Muscle of arm (tissue), 14 donors: ENCODE results near the gene PAMR1. TPM values are rescaled to one million over a fixed set of nuclear protein-coding genes. Genes with fewer than 3 reads are reported as not detected.
"Not testable (repeated sequence)": the region's sequence is repeated elsewhere in the genome, so short reads cannot be mapped to it uniquely, and the experiment has no call there.

Source experiments
- DNase-seq: peaks from one replicate; pipeline ENCODE4 v3.0.0-alpha.2; 2013
- long read RNA-seq, 11 donors: transcript quantifications; one replicate each; lab custom pipeline, GENCODE V29; 2026
- polyA plus RNA-seq, 12 donors: library from polyadenylated mRNA; unstranded; fragments of 120-200 nt; gene quantifications; one replicate each; pipeline ENCODE4 v1.2.1, GENCODE V29; 2013; ENCODE audit not compliant: insufficient read length in 12 of 12

Gene PAMR1
- 10 to 100 TPM in 11 of 12 donors, not detected in 1; 10.6 to 35.4 (median 14.7) TPM for polyA plus RNA-seq
- long read RNA-seq, donor 1, partial matches to known transcripts = 0 of 1 reads
- long read RNA-seq, donor 1, other reads (novel, unspliced or antisense) = 0 of 1 reads
- long read RNA-seq, donor 2, partial matches to known transcripts = 0 of 7 reads
- long read RNA-seq, donor 2, other reads (novel, unspliced or antisense) = 0 of 7 reads
- long read RNA-seq, donor 3, partial matches to known transcripts = 0 of 3 reads
- long read RNA-seq, donor 3, other reads (novel, unspliced or antisense) = 0 of 3 reads
- long read RNA-seq, donor 4, partial matches to known transcripts = 0 of 4 reads
- long read RNA-seq, donor 4, other reads (novel, unspliced or antisense) = 0 of 4 reads
- long read RNA-seq, donor 5 = 0 reads
- long read RNA-seq, donor 6 = 0 reads
- long read RNA-seq, donor 7 = 0 reads
- long read RNA-seq, donor 8, partial matches to known transcripts = 0 of 6 reads
- long read RNA-seq, donor 8, other reads (novel, unspliced or antisense) = 0 of 6 reads
- long read RNA-seq, donor 9, partial matches to known transcripts = 0 of 3 reads
- long read RNA-seq, donor 9, other reads (novel, unspliced or antisense) = 0 of 3 reads
- long read RNA-seq, donor 10, partial matches to known transcripts = 0 of 2 reads
- long read RNA-seq, donor 10, other reads (novel, unspliced or antisense) = 0 of 2 reads
- long read RNA-seq, donor 11, partial matches to known transcripts = 0 of 3 reads
- long read RNA-seq, donor 11, other reads (novel, unspliced or antisense) = 0 of 3 reads

- DNase-seq = peak; percentile 78
Measured at GRCh38 chr11:35525501-35526175, at the start of gene PAMR1. PAMR1 (minus strand) TSS chr11:35525616; CDS start chr11:35525585, 31 bp downstream.

- DNase-seq = no peak
Measured at GRCh38 chr11:35571696-35572095, 46.3 kb upstream of the PAMR1 start.

- DNase-seq = no peak
Measured at GRCh38 chr11:35567737-35568465, 42.5 kb upstream of the PAMR1 start.

GRCh38 chr11:35566885-35567284 is 41.5 kb upstream of the PAMR1 start:
- no peak for DNase-seq

GRCh38 chr11:35566181-35566580 is 40.8 kb upstream of the PAMR1 start:
- DNase-seq = peak; percentile 41

- no peak for DNase-seq
Measured at GRCh38 chr11:35564245-35564595, 38.8 kb upstream of the PAMR1 start.

GRCh38 chr11:35563484-35564244 is 38.2 kb upstream of the PAMR1 start:
- no peak for DNase-seq

- no peak for DNase-seq
Measured at GRCh38 chr11:35559949-35560348, 34.5 kb upstream of the PAMR1 start.

- DNase-seq = peak; percentile 84
Measured at GRCh38 chr11:35558513-35558912, 33.1 kb upstream of the PAMR1 start.

- no peak for DNase-seq
Measured at GRCh38 chr11:35555488-35555887, 30.1 kb upstream of the PAMR1 start.

GRCh38 chr11:35554491-35555437 is 29.3 kb upstream of the PAMR1 start:
- no peak for DNase-seq

- no peak for DNase-seq
Measured at GRCh38 chr11:35553831-35554230, 28.4 kb upstream of the PAMR1 start.

GRCh38 chr11:35553021-35553420 is 27.6 kb upstream of the PAMR1 start:
- no peak for DNase-seq

- DNase-seq = no peak
Measured at GRCh38 chr11:35552616-35553015, 27.2 kb upstream of the PAMR1 start.

- DNase-seq = no peak
Measured at GRCh38 chr11:35550374-35551036, 25.1 kb upstream of the PAMR1 start.

GRCh38 chr11:35549787-35550186 is 24.4 kb upstream of the PAMR1 start:
- DNase-seq = no peak

GRCh38 chr11:35548925-35549561 is 23.6 kb upstream of the PAMR1 start:
- no peak for DNase-seq

GRCh38 chr11:35547995-35548394 is 22.6 kb upstream of the PAMR1 start:
- not testable (repeated sequence) for DNase-seq

GRCh38 chr11:35546317-35546716 is 20.9 kb upstream of the PAMR1 start:
- DNase-seq = no peak
